ENCODE results near the gene KNCN.

Gene KNCN

DNA sequence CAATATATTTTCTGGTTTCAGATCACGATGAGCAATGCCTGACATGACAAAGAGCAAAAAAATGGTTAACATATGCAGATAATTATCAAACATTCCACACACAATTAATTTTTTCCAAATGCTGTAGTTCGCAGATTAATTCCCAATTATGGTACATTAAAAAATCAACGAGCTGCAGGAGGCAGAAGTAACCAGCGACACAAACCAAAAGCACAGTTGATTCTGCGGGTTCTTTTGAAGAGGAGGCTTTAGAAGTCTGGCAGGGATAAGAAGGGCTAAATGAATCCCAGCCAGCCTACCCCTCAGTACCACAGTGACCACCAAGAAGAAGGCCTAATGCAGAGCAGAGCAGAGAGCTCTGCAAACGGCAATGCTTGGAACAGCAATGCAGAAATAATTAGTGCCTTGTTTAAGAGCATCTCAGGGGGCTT is 17.0 kb upstream of the KNCN start:
- DNase-seq (ENCODE audit: low read depth): no peak

DNA sequence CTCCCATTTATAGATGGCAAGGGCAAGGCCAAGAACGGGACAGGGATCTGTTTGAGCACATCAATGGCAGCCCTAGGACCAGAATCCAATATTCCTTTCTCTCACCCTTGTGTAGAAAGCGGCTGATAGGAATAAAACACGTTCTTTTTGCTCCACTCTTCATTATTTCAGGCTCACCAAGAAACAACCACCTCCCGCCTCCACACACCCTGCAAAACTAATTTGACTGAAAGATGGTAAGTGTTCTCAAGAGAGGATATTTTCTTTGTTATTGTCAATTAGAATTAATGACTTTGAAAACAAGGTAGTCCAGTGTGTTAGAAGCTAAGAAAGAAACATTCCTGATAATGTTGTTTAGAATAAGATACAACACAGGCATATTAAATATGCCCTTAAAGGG is 11.9 kb upstream of the KNCN start:
- no peak for DNase-seq (ENCODE audit: low read depth)

DNA sequence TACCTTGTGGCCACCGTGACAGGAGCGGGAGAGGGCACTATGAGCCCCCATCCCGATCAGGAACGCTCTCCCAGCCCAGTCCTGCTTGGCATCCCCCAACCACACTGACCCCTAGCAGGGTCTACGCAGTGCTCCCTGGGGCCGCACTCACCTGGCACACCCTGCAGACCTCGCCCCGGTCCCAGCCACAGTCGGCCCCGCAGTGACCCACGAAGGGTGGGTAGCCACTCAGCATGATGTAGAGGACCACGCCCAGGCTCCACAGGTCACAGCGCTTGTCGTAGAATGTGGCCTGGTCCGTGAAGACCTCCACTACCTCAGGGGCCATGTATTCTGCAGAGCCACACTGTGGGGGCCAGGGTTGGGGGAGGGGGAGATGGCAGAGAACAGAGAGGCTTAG is 11.1 kb upstream of the KNCN start:
- no peak for DNase-seq (ENCODE audit: low read depth)

GRCh38 chr1:46558966-46559365 is 7.5 kb upstream of the KNCN start:
- no peak for DNase-seq (ENCODE audit: low read depth)

GRCh38 chr1:46558141-46558963 is 6.9 kb upstream of the KNCN start:
- DNase-seq (ENCODE audit: low read depth): no peak

- no peak for DNase-seq (ENCODE audit: low read depth)
These were observed 6.0 kb upstream of the KNCN start for GRCh38 chr1:46557403-46557802.

DNA sequence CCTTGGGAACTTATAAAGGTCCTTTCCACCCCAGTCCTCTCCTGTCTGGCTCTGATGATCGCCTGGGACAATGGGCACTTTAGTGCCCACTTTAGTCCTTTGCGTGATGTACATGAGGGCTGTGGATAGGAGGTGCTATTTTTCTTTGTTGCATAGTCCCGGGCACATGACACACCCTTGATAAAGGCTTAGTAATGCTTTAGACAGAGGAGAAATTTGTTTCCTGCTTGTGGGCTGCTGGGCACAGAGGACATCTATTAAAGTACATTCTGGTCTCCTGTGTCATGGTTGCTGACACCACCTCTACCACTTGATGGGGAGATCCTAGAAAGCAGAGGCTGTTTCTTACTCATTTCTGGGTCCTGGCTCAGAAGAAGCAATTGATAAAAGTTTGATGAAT is 5.4 kb upstream of the KNCN start:
- no peak for DNase-seq (ENCODE audit: low read depth)

DNA sequence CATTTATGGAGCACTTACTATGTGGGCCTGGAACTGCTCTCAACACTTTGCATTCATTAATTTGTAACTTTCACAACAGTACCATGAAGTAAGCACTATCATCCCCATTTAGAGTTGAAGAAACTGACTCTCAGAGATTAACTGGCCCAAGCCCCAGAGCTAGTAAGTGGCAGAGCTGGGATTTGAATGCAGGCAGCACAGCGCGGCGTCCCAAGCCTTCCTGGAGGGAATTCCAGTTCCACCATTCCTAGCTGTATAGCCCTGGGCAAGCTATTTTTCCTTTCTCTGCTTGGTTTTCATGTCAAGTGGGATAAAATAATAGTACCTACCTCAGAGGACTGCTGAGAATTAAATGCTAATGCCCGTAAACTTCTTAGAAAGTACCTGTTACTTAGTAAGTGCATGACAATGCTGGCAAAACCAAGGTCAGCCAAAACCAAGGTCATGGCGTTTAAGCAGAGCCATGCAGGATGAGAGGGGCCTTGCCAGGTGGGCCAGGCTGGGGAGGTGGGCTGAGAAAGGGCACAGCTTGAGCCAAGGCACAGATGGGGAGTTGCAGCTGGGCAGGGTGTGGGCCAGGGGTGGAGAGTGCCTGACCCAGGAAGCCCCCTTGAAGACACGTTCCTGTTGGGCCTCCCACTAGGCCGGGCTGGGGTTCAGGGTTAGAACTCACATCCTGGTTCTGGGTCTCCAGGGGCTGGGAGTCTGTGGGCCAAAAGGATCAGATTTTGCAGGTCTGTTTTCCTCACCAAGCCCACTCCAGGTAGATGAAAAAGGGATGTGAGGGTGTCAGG is 4.6 kb upstream of the KNCN start:
- no peak for DNase-seq (ENCODE audit: low read depth)

DNA sequence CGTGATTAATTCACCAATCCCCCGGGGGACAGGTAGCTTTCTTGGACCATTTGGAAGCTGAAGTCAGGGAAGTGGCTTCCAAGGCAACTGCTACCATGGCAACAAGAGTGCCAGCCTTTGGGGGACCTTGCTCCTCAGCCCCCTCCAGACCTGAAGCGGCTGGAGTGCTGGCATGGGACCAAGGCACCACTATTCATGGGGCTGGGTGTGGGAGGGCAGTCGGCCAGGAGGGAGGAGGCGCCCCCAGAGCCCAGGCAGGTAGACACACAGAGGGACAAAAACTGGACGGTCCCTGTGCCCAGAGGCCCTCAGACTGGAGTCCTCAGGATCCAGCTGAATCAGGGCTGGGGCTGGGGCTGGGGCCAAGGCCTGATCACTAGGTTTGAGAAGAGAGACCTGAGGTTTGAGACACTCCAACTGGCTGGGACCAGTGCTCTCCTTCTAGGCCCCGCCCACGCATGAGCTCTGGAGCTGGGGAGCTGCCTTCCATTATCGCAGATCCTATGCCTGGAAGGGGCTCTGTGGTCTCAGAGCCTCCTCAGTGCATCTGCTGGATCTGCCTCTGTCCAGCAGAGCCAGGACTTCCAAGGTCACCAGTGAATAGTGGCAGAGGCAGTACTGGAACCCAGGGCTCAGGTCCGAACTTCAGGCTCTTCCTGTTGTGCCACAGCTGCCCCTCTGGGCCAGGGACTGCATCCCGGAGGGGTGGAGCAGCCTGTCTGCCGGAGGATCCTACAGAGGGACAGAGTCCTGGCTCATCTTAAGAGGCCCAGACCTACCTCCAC is 3.3 kb upstream of the KNCN start:
- DNase-seq (ENCODE audit: low read depth): no peak

DNA sequence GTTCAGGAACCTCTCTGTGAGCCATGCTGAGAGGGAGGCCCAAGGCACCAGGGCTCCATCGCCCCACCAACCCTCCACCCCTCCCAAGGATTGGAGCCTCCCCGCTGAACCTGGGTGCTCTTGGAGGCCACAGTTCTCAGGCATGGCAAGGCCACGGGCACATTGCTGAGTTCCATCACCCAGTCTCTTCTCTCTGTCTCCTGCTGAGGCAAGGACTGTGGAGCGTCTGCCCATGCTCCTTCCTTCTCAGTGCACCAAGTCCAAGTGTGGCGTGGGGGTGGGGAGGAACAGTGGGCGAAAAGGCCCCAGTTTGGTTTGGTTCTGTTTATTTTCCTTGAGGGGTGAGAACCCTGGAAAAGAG is 2.8 kb upstream of the KNCN start:
- no peak for DNase-seq (ENCODE audit: low read depth)

- DNase-seq (ENCODE audit: low read depth): no peak
These were observed 2.1 kb upstream of the KNCN start for GRCh38 chr1:46553506-46553905.

- DNase-seq (ENCODE audit: low read depth): no peak
These were observed 1.1 kb upstream of the KNCN start for GRCh38 chr1:46552357-46553237.

- DNase-seq (ENCODE audit: low read depth): no peak
These were observed 656 bp downstream of the KNCN start for GRCh38 chr1:46550751-46551231.

DNA sequence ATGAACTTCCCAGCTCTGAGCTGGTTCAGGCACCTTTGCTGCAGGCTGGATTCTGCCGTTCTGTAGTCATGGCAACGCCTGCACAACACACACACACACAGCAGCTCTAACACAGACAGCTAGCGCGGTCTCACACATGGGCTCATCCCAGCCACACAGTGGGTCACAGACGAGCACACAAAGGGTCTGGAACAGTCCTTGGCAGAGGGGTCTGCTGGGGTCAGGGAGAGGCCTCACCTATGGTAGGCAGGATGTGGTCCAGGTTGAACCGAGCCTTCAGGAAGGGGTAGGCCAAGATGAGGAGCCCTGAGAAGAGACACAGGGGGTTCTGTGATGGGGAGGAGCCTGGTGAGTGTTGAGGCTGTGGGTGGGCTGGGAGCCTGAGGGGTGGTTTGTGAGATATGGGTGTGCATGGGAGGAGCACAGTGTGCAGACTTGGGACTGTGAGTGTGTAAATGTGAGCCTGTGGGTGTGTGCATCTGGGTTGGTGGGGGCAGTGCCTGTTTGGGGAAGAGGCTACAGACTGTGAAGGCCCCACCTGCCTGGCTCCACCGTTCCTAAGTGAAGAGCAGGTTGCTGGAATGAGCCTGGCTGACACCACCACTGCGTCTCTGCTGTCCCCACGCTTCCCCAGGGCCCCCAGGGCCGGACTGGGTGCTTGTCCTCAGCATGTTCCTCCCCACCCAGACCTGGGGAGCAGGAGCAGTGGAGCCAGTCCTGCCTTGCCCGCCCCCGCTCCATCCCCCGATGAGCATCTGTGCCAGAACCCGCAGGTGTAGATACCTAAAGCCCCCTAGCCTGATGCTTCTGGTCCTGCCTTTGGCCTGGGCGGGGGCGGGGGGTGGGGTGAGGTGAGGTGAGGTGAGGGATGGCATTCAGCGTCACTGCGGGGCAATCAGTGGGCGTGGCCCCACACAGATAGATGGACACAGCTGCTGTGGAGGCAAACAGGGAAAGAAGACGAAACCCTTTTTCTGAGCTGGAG is 1.5 kb downstream of the KNCN start:
- DNase-seq (ENCODE audit: low read depth): peak; percentile 55

- no peak for DNase-seq (ENCODE audit: low read depth)
These were observed 3.7 kb downstream of the KNCN start for GRCh38 chr1:46547481-46548383.

DNA sequence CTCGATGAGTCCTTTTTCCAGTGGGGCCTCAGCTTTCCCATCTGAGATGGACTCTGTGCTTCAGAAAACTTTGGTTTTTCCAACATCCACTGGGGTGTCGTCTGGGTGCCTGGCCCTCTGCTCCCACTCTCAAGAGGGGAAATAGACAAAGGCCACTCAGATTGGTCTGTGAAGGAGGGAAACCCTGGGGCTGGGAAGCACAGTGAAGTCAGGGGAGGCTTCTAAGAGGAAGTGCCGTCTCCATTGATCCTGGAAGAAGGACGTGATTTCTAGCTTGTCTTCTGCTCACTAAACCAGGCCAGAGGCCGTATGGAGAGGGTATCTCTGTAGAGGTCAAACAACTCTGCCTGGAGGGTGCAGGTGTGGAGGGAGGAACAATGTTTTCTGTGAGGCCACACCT is 5.2 kb downstream of the KNCN start:
- no peak for DNase-seq (ENCODE audit: low read depth)

DNA sequence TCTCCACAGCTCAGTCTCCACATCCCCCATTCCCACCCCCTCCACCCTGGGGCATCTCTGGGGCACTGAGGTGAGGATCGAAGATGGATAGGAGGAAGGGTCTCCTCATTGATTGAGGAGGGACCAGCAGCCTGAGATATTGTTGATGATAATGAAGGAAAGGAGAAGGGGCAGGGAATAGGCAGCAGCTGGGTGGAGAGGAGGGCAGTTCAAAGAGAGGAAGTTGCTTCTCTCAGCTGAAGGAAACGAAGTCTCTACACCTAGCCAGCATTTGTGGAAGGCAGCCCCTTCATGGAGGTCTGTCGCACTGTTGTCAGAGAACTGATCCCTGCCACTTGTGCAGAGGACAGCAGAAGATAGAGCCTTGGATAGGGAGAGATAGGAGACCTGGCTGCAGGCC is 5.7 kb downstream of the KNCN start:
- no peak for DNase-seq (ENCODE audit: low read depth)

DNA sequence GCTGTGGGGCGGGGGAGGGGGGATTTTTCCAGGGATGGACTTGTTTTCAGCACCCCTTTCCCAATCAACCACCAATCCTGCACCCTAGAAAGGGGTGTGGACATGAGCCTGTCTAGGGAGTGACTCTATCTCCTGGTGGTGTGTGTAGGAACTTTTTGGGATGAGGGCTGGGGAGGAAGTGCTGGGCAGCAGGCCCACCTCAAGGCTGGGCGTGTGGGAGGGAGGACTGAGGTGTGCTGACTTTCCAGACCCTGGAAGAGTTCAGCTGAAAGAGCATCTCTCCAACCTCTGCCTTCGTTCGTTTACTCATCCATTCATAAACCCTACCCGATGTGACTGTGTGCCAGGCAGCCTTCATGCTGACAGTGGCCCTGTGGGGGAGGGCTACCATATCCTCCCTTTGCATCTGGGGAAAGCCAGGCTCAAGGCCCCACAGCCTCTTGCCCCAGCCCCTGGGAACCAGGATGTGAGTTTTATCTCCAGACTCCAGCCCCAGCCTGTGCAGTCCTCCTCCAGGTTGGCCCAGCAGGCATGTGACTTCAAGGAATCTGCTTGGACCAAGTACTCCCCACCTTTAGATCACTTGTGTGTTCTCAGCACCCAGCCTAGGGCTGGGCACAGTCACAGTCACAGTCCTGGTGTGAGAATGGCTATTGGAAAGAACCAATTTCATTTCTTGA is 6.7 kb downstream of the KNCN start:
- DNase-seq (ENCODE audit: low read depth): no peak
